Fibroblast of the conjunctiva (primary cell): Measurements from ENCODE around the gene CD3D.

ENCODE experiments used
- DNase-seq: peaks from one replicate; pipeline ENCODE4 v3.0.0-alpha.2; 2010; ENCODE audit warnings: low read depth

CD3D gene

DNA sequence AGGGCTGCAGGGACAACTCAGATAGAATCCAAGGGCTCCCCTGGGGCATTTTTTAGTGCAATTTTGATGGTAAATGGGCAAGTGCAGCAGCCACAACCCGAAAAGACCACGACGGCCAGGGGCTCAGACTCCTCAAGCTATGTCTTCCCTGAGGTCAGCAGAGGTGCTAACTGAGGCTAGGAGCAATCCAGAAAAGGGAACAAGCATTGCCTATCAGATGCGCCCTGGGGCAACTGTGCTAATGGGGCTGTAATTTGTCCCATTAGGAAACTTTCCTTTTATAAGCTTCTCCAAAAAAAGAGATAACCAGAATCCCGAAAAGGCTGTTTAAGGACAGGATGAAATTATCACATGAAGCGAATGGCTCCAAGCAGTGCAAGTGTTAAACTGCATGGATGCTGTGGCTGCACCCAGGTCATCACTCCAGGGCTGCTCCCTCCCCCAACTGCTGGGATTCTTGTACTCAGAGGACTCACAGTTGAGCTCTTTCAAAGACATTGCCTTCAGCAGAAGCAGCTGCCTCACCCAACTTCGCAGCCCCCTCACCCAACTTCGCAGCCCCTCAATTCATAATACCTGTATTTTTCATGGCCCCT, 40.8 kb downstream of the CD3D start:
- DNase-seq: no peak

DNA sequence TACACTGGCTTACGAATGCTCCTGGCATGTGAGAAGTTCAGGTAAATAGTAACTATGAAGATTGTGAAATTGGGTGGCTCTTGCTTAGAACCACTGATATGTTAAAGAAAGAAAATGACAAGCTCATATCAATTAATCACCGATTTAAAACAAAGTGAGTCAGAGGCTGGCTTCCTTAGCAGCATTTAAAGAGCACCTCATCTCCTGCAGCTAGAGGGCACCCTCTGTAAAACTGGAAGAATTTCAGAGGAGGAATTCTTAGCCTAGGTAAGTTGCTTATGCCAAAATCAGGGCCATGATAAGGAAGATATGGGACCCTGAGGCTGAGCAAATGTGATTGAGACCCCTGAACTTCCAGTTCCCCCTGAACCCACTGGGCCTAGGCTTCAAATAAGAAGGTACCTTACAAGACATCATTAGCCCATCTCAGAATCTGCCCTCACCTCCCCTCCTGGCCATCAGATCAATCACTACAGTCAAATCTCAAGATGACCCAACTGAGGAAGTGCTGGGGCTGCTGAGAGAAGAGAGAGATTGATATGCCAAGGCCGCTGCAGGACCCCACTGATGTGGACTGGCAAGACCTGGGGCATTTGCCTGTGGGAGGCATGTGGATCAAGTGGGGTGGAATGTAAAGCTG, 46.6 kb downstream of the CD3D start:
- no peak for DNase-seq

DNA sequence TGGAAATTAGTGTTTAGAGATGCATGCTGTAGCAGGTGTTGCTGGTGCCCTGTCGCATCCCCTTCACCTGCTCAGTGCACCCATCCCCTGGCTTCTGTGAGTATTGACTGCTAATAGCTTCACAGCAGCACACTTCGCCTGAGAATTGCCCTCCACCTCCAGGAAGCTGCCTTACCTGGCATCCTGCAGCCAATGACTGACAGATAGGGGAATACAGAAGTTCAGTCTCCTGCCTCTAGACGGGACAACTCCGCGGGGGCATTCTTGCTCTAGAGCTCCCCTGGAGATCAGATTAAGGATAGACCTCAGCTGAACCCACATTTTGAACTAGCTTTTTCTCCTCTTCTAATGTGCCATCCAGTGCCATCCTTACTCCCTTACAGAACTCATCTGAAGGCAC, 47.3 kb downstream of the CD3D start:
- DNase-seq: no peak

DNA sequence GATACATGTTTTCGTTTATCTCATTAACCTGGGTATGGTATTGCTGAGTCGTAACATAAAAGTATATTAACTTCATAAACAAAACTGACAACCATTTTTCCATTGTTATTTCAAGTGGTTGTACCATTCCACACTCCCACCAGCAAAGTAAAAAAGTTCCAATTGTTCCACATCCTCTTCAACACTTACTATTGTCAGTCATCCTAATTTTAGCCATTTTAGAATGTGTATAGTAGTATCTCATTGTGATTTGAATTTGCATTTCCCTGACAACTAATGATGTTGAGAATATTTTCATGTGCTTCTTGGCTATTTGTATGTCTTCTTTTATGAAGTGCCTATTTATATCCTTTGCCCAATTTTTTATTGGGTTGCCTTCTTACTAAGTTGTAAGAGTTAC, 48.5 kb downstream of the CD3D start:
- DNase-seq: no peak

DNA sequence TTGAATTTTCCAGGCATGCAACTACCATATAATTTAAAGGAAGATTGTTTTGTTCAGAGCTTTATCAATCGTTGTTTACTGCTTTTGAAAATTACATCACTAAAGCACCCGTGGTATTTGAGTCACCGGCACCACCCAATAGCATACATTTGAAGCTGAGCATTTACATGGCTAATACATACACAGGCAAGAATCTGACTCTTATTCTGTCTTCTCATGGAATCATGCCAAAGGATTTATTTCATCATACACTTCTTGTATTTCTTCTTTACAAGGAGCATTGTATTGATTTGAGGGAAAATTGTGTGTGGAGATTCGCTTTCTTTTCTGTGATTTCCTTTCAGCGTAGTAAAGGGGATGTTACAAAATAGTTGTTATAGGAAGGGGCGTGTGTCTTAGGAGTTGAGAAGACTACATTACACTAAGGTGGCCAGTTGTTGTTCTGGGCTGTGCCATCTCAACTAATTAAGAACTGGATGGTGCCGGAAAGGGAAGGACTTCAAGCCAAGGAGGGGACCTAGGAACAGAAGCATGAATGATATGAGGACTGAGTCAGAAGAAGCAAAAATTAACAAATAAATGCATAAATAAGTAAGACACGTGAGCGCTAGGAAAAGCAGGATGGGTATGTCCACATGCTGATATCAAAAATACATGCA, 50.9 kb downstream of the CD3D start:
- peak; percentile 38 for DNase-seq

DNA sequence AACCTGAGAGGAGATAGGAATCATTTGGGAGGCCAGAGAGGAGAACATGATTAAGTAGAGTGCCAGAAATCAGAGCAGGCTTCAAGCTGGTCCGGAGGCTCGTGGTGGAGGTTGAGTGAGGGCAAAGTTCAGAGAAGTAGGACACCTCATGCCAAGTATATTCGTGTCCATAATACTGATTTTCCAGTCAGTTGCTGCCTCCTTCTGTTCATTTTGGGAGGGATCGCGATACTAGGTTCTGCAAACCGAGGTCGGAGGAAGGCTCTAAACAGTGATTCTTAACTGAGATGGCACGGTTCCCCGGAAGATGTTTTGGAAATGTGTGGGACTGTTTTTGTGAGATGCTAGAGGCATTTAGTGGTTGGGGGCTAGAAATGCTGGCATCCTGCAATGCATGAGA, 51.6 kb downstream of the CD3D start:
- no peak for DNase-seq

DNA sequence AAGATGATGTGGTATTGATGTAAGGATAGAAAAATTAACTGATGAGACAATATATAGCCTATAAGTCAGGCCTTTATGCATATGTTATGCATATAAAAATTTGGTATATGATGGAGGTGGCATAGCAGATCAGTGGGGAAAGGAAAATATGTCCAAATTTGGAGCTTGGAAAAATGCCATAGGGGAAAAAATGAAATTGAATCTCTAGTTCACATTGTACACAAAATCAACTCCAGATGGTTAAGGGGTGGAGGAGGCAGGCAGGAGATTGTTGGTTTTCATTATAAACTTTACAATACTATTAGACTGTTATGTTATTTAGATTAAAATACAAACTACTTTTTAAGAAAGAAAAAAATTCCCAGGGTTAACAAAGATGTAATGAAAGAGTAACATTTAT, 53.1 kb downstream of the CD3D start:
- peak; percentile 29 for DNase-seq
